Neural progenitor cell (in vitro differentiated cells): ENCODE results near the gene CKLF. TPM values are rescaled to one million over a fixed set of nuclear protein-coding genes. Genes with fewer than 3 reads are reported as not detected.

Experiments
- DNase-seq: peaks from one replicate; pipeline ENCODE4 v3.0.0-alpha.2; 2016; ENCODE audit warnings: low spot score
- H2AFZ ChIP-seq: fragments of 200-600 bp; sonication (generic); replicated peaks from 2 replicates; pipeline ENCODE4 v1.6.1; 2016; ENCODE audit warnings: antibody characterized with exemption
- H3F3A ChIP-seq: fragments of 200-600 bp; sonication (generic); 2 replicates; pipeline ENCODE4 v1.6.1; 2016; ENCODE audit warnings: antibody characterized with exemption, low read depth
- H3K27ac ChIP-seq: fragments of 200-600 bp; sonication (generic); 2 replicates; pipeline ENCODE4 v1.5.1; 2016; ENCODE audit warnings: mild to moderate bottlenecking
- H3K27me3 ChIP-seq: fragments of 200-600 bp; sonication (generic); 2 replicates; pipeline ENCODE4 v1.6.1; 2016; ENCODE audit warnings: mild to moderate bottlenecking, moderate library complexity
- H3K36me3 ChIP-seq: fragments of 200-600 bp; sonication (generic); 2 replicates; pipeline ENCODE4 v1.5.1; 2016
- H3K4me1 ChIP-seq: fragments of 200-600 bp; sonication (generic); 2 replicates; pipeline ENCODE4 v1.6.1; 2016; ENCODE audit warnings: mixed run types
- H3K4me2 ChIP-seq: fragments of 200-600 bp; sonication (generic); 2 replicates; pipeline ENCODE4 v1.6.1; 2016
- H3K4me3 ChIP-seq: fragments of 200-600 bp; sonication (generic); 2 replicates; pipeline ENCODE4 v1.5.1; 2016
- H3K79me2 ChIP-seq: fragments of 200-600 bp; sonication (generic); 2 replicates; pipeline ENCODE4 v1.6.1; 2016; ENCODE audit warnings: low read depth
- H3K9ac ChIP-seq: fragments of 200-600 bp; sonication (generic); 2 replicates; pipeline ENCODE4 v1.6.1; 2016
- H3K9me3 ChIP-seq: fragments of 200-600 bp; sonication (generic); 2 replicates; pipeline ENCODE4 v1.5.1; 2016; ENCODE audit warnings: low read depth
- H4K20me1 ChIP-seq: fragments of 200-600 bp; sonication (generic); 2 replicates; pipeline ENCODE4 v1.6.1; 2016; ENCODE audit warnings: low read depth
- H3K27ac Mint-ChIP-seq: 3 replicates; pipeline ENCODE4 v1.8.0; 2021; ENCODE audit warnings: mixed read lengths
- H3K27me3 Mint-ChIP-seq: 2 replicates; pipeline ENCODE4 v1.8.0; 2022; ENCODE audit warnings: low read depth, mild to moderate bottlenecking, inconsistent platforms, moderate library complexity, mixed read lengths; ENCODE audit not compliant: insufficient read depth
- H3K36me3 Mint-ChIP-seq: 3 replicates; pipeline ENCODE4 v1.8.0; 2021; ENCODE audit warnings: mixed read lengths
- H3K4me1 Mint-ChIP-seq: 3 replicates; pipeline ENCODE4 v1.8.0; 2021; ENCODE audit warnings: mixed read lengths
- H3K4me3 Mint-ChIP-seq: 3 replicates; pipeline ENCODE4 v1.8.0; 2021; ENCODE audit warnings: mild to moderate bottlenecking, moderate library complexity, mixed read lengths
- H3K9me3 Mint-ChIP-seq: 3 replicates; pipeline ENCODE4 v1.8.0; 2020; ENCODE audit warnings: mixed read lengths
- CTCF ChIP-seq: fragments of 200-600 bp; sonication (generic); IDR thresholded peaks from 2 replicates; pipeline ENCODE4 v1.5.1; 2017; ENCODE audit warnings: antibody characterized with exemption, mild to moderate bottlenecking
- EZH2 ChIP-seq: fragments of 200-600 bp; sonication (generic); IDR thresholded peaks from 2 replicates; pipeline ENCODE4 v1.6.1; 2017; ENCODE audit warnings: antibody characterized with exemption, mild to moderate bottlenecking, moderate library complexity
- EZH2phosphoT487 ChIP-seq: fragments of 200-600 bp; sonication (generic); IDR thresholded peaks from 2 replicates; pipeline ENCODE4 v1.6.1; 2017; ENCODE audit warnings: antibody characterized with exemption
- total RNA-seq: library from RNA; depleted of rRNA; stranded (reverse); fragments of >200 nt; gene quantifications from 2 replicates; pipeline ENCODE4 v1.2.3, GENCODE V29; 2015; ENCODE audit warnings: low replicate concordance

Gene CKLF
- total RNA-seq, 1 donor from 2014 or later: 38.6 TPM

GRCh38 chr16:66523861-66524354, 28.5 kb upstream of the CKLF start:
- H3K27ac ChIP-seq: no peak overlapping the region
- Mint-ChIP-seq H3K4me1 (peaks cover 4% of the 10 kb centered on the region), H3K36me3 (peaks cover 7% of the 10 kb centered on the region), H3K4me3 (no peak overlapping the region), H3K27me3 (no peaks in the 10 kb centered on the region), H3K27ac (no peak overlapping the region), H3K9me3 (no peaks in the 10 kb centered on the region)
- no peak overlapping the region for H3K4me2 ChIP-seq
- H2AFZ ChIP-seq: no peak overlapping the region
- H3K4me3 ChIP-seq: no peak overlapping the region
- no peaks in the 10 kb centered on the region for H3F3A ChIP-seq
- TF ChIP-seq EZH2phosphoT487 (no peak), CTCF (no peak), EZH2 (no peak)
- H3K9me3 ChIP-seq: no peaks in the 10 kb centered on the region
- H3K79me2 ChIP-seq: no peaks in the 10 kb centered on the region
- no peaks in the 10 kb centered on the region for H3K27me3 ChIP-seq
- no peaks in the 10 kb centered on the region for H3K36me3 ChIP-seq
- H3K4me1 ChIP-seq: no peaks in the 10 kb centered on the region
- no peak for DNase-seq
- H3K9ac ChIP-seq: no peak overlapping the region
- no peaks in the 10 kb centered on the region for H4K20me1 ChIP-seq

- no peak overlapping the region for H2AFZ ChIP-seq
- H4K20me1 ChIP-seq: no peaks in the 10 kb centered on the region
- Mint-ChIP-seq H3K9me3 (no peaks in the 10 kb centered on the region), H3K4me3 (no peak overlapping the region), H3K4me1 (peaks cover 4% of the 10 kb centered on the region), H3K27ac (no peak overlapping the region), H3K36me3 (peaks cover 7% of the 10 kb centered on the region), H3K27me3 (no peaks in the 10 kb centered on the region)
- no peak overlapping the region for H3K4me3 ChIP-seq
- H3K36me3 ChIP-seq: no peaks in the 10 kb centered on the region
- H3K27me3 ChIP-seq: no peaks in the 10 kb centered on the region
- DNase-seq: no peak
- no peak overlapping the region for H3K9ac ChIP-seq
- H3K27ac ChIP-seq: no peak overlapping the region
- no peak for TF ChIP-seq CTCF
- no peak for TF ChIP-seq EZH2
- no peak for TF ChIP-seq EZH2phosphoT487
- no peak overlapping the region for H3K4me2 ChIP-seq
- no peaks in the 10 kb centered on the region for H3F3A ChIP-seq
- no peaks in the 10 kb centered on the region for H3K79me2 ChIP-seq
- H3K4me1 ChIP-seq: no peaks in the 10 kb centered on the region
- no peaks in the 10 kb centered on the region for H3K9me3 ChIP-seq
Observed at GRCh38 chr16:66524601-66525164, 27.7 kb upstream of the CKLF start.

GRCh38 chr16:66525396-66526180, 26.8 kb upstream of the CKLF start:
- no peaks in the 10 kb centered on the region for H4K20me1 ChIP-seq
- H3K4me3 ChIP-seq: no peak overlapping the region
- H3K36me3 Mint-ChIP-seq: peaks cover 7% of the 10 kb centered on the region
- no peaks in the 10 kb centered on the region for H3K27me3 Mint-ChIP-seq
- H2AFZ ChIP-seq: no peak overlapping the region
- no peak overlapping the region for H3K27ac Mint-ChIP-seq
- no peak overlapping the region for H3K4me2 ChIP-seq
- no peaks in the 10 kb centered on the region for H3K9me3 ChIP-seq
- no peaks in the 10 kb centered on the region for H3K36me3 ChIP-seq
- DNase-seq: no peak
- no peaks in the 10 kb centered on the region for H3K4me1 ChIP-seq
- no peak overlapping the region for H3K4me3 Mint-ChIP-seq
- H3F3A ChIP-seq: no peaks in the 10 kb centered on the region
- H3K9me3 Mint-ChIP-seq: no peaks in the 10 kb centered on the region
- TF ChIP-seq EZH2 (no peak), EZH2phosphoT487 (no peak), CTCF (no peak)
- H3K79me2 ChIP-seq: no peaks in the 10 kb centered on the region
- no peaks in the 10 kb centered on the region for H3K27me3 ChIP-seq
- no peak overlapping the region for H3K9ac ChIP-seq
- H3K27ac ChIP-seq: no peak overlapping the region
- peaks cover 4% of the 10 kb centered on the region for H3K4me1 Mint-ChIP-seq
